ENCODE data around the gene IGFBP5.
A peak's percentile ranks its signal among the peaks of the same experiment; 100 is the strongest.

IGFBP5 gene

GRCh38 chr2:216670266-216671080 is 24.9 kb downstream of the IGFBP5 start:
- TF ChIP-seq CTCF (IDR thresholded peaks at IDR 0.05; ENCODE audit: low read depth, low read length, poor library complexity, severe bottlenecking) (no peak), EZH2phosphoT487 (IDR thresholded peaks at IDR 0.05; ENCODE audit: borderline replicate concordance, low read length) (no peak)
- Histone ChIP-seq H3K79me2 (ENCODE audit: control insufficient read depth, low read length) (no peaks in the 10 kb centered on the region), H3K27me3 (ENCODE audit: control insufficient read depth, low read length) (peaks cover 13% of the 10 kb centered on the region), H3K27ac (ENCODE audit: low read depth, low read length) (no peak overlapping the region), H3K4me3 (ENCODE audit: low read length) (no peak overlapping the region), H4K20me1 (ENCODE audit: control insufficient read depth, insufficient read depth, low read depth, low read length) (no peaks in the 10 kb centered on the region), H3K9me2 (replicated peaks; ENCODE audit: control insufficient read depth, low read length) (no peaks in the 10 kb centered on the region), H3F3A (ENCODE audit: control insufficient read depth, insufficient read depth) (no peaks in the 10 kb centered on the region), H3K4me2 (ENCODE audit: low read length) (no peak overlapping the region), H3K4me1 (ENCODE audit: control insufficient read depth, low read length) (0 out of 2 replicates have a peak, but pooled peaks cover 3% of the 10 kb centered on the region), H3K9me3 (ENCODE audit: control insufficient read depth, insufficient read depth, low read length) (no peaks in the 10 kb centered on the region), H3K36me3 (ENCODE audit: control insufficient read depth, low read length) (no peaks in the 10 kb centered on the region)

- H3K27ac ChIP-seq (ENCODE audit: low read depth, low read length), result no peak overlapping the region
- H3K27me3 ChIP-seq (ENCODE audit: control insufficient read depth, low read length), result peaks cover 13% of the 10 kb centered on the region
Measured at GRCh38 chr2:216666461-216667233, 28.7 kb downstream of the IGFBP5 start.

GRCh38 chr2:216665717-216666116 is 29.6 kb downstream of the IGFBP5 start:
- peaks cover 21% of the 10 kb centered on the region for H3K4me1 ChIP-seq (ENCODE audit: control insufficient read depth, low read length)
- no peaks in the 10 kb centered on the region for H3K79me2 ChIP-seq (ENCODE audit: control insufficient read depth, low read length)
- no peak overlapping the region for H3K27ac ChIP-seq (ENCODE audit: low read depth, low read length)
- no peaks in the 10 kb centered on the region for H3F3A ChIP-seq (ENCODE audit: control insufficient read depth, insufficient read depth)
- peaks cover 7% of the 10 kb centered on the region for H3K27me3 ChIP-seq (ENCODE audit: control insufficient read depth, low read length)
- H4K20me1 ChIP-seq (ENCODE audit: control insufficient read depth, insufficient read depth, low read depth, low read length), result no peaks in the 10 kb centered on the region
- H3K9me3 ChIP-seq (ENCODE audit: control insufficient read depth, insufficient read depth, low read length), result no peaks in the 10 kb centered on the region
- no peak overlapping the region for H3K4me3 ChIP-seq (ENCODE audit: low read length)
- no peak overlapping the region for H3K4me2 ChIP-seq (ENCODE audit: low read length)
- H3K36me3 ChIP-seq (ENCODE audit: control insufficient read depth, low read length), result no peaks in the 10 kb centered on the region
- TF ChIP-seq CTCF (IDR thresholded peaks at IDR 0.05; ENCODE audit: low read depth, low read length, poor library complexity, severe bottlenecking), result no peak
- no peaks in the 10 kb centered on the region for H3K9me2 ChIP-seq (replicated peaks; ENCODE audit: control insufficient read depth, low read length)

More at GRCh38 chr2:216666461-216667233, 28.7 kb downstream of the IGFBP5 start:
- Histone ChIP-seq H3K4me1 (ENCODE audit: control insufficient read depth, low read length) (peaks cover 21% of the 10 kb centered on the region), H3K4me3 (ENCODE audit: low read length) (no peak overlapping the region), H3K79me2 (ENCODE audit: control insufficient read depth, low read length) (no peaks in the 10 kb centered on the region), H3K9me3 (ENCODE audit: control insufficient read depth, insufficient read depth, low read length) (no peaks in the 10 kb centered on the region), H3K9me2 (replicated peaks; ENCODE audit: control insufficient read depth, low read length) (no peaks in the 10 kb centered on the region), H3K36me3 (ENCODE audit: control insufficient read depth, low read length) (no peaks in the 10 kb centered on the region), H4K20me1 (ENCODE audit: control insufficient read depth, insufficient read depth, low read depth, low read length) (no peaks in the 10 kb centered on the region), H3K4me2 (ENCODE audit: low read length) (no peak overlapping the region), H3F3A (ENCODE audit: control insufficient read depth, insufficient read depth) (no peaks in the 10 kb centered on the region)
- TF ChIP-seq CTCF (IDR thresholded peaks at IDR 0.05; ENCODE audit: low read depth, low read length, poor library complexity, severe bottlenecking) (peak; percentile 97), EZH2phosphoT487 (IDR thresholded peaks at IDR 0.05; ENCODE audit: borderline replicate concordance, low read length) (no peak)

All from DOHH2 (cell line).